ENCODE results near the gene TSSK6.

The TSSK6 gene

GRCh38 chr19:19537075-19538048, 22.0 kb upstream of the TSSK6 start:
- in situ Hi-C loops (cut with MboI; ENCODE audit: low sequenced_read_pairs, unreplicated experiment), result loop anchor here (5.0 to 25.0 kb wide), 3 partner anchors 105 to 750 kb away; partner anchors contain the start of gene GMIP
- no peak for DNase-seq (ENCODE audit: low spot score)
- no peak for TF ChIP-seq CTCF (IDR thresholded peaks at IDR 0.05; ENCODE audit: borderline replicate concordance, control extremely low read depth, extremely low read depth, insufficient read depth, missing control alignments)

GRCh38 chr19:19535311-19536191, 20.2 kb upstream of the TSSK6 start:
- in situ Hi-C loops (cut with MboI; ENCODE audit: low sequenced_read_pairs, unreplicated experiment), result loop anchor here (5.0 to 25.0 kb wide), 3 partner anchors 107 to 752 kb away; partner anchors contain the start of gene GMIP
- TF ChIP-seq CTCF (IDR thresholded peaks at IDR 0.05; ENCODE audit: borderline replicate concordance, control extremely low read depth, extremely low read depth, insufficient read depth, missing control alignments), result no peak
- no peak for DNase-seq (ENCODE audit: low spot score)

GRCh38 chr19:19534556-19535265, 19.4 kb upstream of the TSSK6 start:
- DNase-seq (ENCODE audit: low spot score), result no peak
- TF ChIP-seq CTCF (IDR thresholded peaks at IDR 0.05; ENCODE audit: borderline replicate concordance, control extremely low read depth, extremely low read depth, insufficient read depth, missing control alignments), result no peak
- in situ Hi-C loops (cut with MboI; ENCODE audit: low sequenced_read_pairs, unreplicated experiment), result loop anchor here (5.0 to 25.0 kb wide), 3 partner anchors 108 to 753 kb away; partner anchors contain the start of gene GMIP

- no peak for DNase-seq (ENCODE audit: low spot score)
- in situ Hi-C loops (cut with MboI; ENCODE audit: low sequenced_read_pairs, unreplicated experiment), result loop anchor here (10.0 to 25.0 kb wide), 2 partner anchors 421 to 753 kb away; no protein-coding TSS in a partner anchor
- no peak for TF ChIP-seq CTCF (IDR thresholded peaks at IDR 0.05; ENCODE audit: borderline replicate concordance, control extremely low read depth, extremely low read depth, insufficient read depth, missing control alignments)
Observed at GRCh38 chr19:19533841-19534240, 18.5 kb upstream of the TSSK6 start.

- in situ Hi-C loops (cut with MboI; ENCODE audit: low sequenced_read_pairs, unreplicated experiment), result loop anchor here (10.0 to 25.0 kb wide), 2 partner anchors 422 to 754 kb away; no protein-coding TSS in a partner anchor
- DNase-seq (ENCODE audit: low spot score), result no peak
- TF ChIP-seq CTCF (IDR thresholded peaks at IDR 0.05; ENCODE audit: borderline replicate concordance, control extremely low read depth, extremely low read depth, insufficient read depth, missing control alignments), result no peak
Observed at GRCh38 chr19:19532806-19533701, 17.7 kb upstream of the TSSK6 start.
